Islet of Langerhans (tissue), 1 donor: ENCODE data around the gene CBLN4.

Source experiments
- FAIRE-seq: peaks from one replicate; lab custom pipeline; 2011; peaks lifted over from hg19 to GRCh38; lab: Jason Lieb, UNC

CBLN4 gene

DNA sequence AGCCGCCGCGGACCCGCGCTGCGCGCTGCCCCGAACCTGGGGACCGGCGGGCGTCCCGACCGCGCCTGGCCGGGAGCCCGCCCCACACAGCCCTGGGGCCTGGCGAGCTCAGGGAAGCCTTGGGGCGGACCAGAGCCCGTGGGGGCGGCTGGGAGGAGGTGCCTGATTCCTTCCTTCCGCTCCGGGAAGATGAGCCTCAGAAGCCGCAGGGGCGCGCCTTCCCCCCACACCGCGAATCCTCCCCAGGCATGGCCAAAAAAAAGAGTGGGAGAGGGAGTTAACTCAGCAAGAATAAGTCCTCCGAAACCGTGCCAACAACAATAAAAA is at the start of gene CBLN4:
CBLN4 (minus strand) TSS at position 131 of the 327 bp plus-strand sequence. CDS start 1,348 bp downstream, outside the sequence.
- FAIRE-seq = no peak

DNA sequence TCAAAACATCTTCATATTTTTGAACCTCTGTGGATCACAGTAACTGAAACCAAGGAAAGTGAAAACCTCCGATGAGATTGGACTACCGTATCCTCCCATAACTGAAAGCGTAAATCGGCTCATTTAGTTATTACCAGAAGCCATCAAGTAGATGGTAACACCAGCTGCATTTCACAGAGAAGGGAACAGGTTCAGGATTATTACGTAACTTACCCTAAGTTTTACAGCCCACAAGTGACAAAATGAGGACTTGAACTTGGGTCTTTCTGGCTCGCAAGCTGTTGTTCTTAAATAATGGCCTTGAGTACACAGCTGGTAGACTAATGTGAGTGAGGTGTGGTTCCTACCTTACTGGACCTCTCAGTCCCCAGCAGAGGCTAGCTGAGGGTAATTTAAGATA is 37.9 kb upstream of the CBLN4 start:
- FAIRE-seq = no peak

DNA sequence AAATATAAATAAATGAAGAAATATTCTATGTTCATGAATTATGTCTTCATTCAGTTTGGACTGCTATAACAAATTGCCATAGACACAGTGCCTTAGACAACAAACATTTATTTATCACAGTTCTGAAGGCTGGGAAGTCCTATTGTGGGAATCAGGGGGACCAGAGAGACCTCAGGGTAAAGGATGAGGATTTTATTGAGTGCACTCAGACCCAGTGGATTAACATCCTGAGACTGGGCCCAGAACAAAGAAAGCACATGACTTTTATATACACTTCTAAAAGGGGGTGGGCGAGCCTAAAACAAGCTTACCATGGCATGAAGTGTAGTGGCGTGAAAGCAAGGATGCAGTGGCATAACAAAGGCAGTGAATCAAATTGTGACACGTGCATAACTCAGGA is 26.9 kb upstream of the CBLN4 start:
- FAIRE-seq = no peak

DNA sequence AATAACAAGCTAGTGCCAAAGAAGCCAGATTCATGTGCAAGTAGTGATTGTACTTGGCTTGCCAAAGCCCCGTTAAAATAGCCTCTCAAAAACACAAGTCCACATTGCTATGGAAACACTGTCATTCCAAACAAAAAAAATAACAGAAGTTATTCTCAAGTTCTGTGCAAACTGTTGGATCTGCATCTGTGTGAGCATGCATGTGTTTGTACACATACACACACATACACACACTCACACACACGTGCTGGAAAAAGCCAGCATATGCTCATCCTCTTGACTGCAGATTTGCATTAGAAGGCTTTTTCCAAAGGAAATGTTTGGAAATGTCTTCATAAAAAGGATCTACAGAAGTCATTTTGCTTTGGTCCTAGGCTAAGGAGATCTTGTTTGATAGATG is 13.4 kb upstream of the CBLN4 start:
- no peak for FAIRE-seq

DNA sequence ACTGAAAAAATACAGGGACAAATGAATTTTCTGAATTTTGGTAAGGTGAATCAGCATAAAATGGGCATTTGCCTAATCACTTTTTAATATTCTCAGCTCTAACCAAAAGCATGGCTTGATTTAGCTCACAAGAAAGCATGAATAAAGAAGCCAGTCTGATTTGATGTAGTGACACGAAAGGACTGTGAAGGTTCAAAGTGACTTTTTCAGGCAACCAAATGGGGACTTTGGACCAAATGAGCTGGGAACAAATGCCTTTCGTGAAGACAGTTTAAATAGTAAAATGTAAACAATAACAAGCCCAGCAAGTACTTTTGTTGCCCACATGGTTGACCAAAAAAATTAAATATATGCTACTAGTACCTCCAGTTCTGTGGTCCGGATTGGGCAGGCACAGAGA is 12.9 kb upstream of the CBLN4 start:
- FAIRE-seq = no peak

DNA sequence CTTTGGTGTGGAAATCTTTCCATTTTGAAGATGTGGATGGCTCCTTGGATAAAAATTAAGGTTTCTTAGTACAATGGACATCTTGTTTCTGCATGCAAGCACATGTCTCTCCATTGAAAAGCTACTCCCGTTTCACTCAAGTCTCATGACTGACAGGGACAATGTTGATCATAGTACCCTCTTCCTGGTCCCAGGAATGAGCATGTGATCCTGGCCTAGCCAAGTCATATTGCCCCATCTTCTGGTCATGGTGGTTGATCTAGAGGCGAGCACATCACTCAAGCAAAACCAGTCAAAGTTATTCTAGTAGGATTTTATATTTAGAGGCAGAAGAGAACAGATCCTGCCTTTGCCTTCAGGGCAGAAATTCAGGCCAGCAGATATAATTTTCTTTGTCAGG is 12.2 kb upstream of the CBLN4 start:
- no peak for FAIRE-seq

DNA sequence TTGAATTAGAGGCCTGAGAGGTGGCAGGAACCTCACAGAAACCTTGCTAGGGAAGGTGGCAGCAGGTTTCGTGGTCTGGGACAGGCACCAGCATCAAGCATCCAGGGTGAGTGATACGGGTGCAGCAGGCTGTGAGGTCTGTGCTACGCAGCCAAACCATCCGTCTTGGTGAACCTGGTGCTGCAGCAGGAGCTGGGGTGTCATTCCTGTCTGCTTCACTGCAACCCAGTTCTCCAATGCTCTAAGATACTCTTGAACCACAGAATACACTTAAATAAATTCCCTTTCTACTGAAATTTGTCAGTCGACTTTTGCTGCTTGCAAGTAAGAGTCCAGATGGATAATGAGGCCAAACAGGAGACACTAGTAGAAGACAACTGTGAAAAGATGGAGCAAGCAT is 9.7 kb upstream of the CBLN4 start:
- FAIRE-seq = no peak

DNA sequence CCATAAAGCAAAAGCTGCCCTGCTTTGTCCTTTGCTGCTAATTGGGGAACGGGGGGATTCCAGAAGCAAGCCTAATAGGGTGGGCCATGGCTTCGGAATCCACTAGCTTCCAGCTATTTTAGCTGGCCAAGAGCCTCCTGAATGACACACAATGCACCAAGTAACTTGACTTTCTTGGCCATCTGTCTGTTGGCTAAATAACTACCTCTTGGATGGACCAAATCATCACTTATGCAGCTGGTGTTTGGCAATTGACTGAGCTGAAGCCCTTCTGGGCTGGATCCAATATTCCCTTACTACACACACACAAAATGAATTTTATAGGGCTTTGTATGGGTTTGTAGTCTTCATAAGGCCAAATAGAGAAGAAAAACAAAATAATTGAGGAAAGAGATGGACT is 8.8 kb upstream of the CBLN4 start:
- no peak for FAIRE-seq

DNA sequence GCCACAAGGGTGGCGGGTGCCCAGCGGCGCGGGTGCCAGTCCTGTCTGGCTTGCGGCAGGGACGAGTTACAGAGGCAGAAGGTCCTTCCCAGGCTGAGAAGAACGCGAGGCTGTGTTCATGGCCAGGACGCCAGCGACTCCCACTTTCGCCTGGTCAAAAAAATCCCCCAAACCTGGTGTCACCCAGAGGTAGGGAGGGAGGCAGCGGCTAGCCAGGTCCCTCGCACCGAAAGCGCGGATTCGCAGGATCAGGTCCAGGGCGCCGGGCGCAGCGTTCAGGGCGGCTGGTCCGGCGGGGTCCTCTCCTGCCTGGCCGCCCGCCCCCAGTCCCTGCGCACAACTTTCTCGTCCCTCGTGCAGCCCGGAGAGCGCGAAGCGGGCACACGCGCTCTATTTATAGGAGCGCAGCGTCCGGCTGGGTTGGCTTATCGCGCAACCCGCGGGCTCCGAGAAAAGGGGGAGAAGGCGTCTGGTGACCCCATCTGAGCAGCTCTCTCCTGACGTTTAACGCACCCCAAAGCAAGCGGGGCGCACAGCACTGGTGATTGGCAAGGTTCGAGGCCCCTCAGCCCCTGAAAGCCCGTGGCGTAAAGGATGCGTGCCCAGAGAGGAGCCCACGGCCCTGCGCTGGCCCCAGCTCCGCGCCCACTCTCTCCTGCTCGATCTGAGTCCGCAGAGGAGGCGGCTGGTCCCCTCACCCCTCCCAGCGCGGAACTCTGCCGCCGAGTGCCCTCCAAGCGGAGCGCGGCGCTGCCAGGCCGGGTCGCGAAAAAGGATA is 519 bp downstream of the CBLN4 start:
- FAIRE-seq = no peak

DNA sequence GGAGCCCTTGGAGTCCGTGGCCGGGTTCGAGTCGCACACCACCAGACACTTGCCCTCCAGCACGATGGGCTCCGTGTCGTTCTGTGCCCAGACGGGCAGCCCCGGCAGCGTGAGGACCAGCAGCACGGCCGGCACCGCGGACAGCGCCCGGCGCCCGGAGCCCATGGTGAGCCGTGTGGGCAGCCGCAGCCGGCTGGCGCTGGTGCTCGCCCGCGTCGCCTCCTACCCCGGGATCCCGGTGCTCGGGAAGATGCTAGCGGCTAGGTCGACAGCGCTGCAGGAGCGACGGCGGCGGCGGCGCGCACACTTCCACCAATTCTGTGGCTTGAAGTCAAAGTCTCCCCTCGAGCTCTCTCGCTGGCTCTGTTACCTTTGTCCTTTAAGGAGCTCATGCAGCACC is 1.3 kb downstream of the CBLN4 start:
- FAIRE-seq = no peak

DNA sequence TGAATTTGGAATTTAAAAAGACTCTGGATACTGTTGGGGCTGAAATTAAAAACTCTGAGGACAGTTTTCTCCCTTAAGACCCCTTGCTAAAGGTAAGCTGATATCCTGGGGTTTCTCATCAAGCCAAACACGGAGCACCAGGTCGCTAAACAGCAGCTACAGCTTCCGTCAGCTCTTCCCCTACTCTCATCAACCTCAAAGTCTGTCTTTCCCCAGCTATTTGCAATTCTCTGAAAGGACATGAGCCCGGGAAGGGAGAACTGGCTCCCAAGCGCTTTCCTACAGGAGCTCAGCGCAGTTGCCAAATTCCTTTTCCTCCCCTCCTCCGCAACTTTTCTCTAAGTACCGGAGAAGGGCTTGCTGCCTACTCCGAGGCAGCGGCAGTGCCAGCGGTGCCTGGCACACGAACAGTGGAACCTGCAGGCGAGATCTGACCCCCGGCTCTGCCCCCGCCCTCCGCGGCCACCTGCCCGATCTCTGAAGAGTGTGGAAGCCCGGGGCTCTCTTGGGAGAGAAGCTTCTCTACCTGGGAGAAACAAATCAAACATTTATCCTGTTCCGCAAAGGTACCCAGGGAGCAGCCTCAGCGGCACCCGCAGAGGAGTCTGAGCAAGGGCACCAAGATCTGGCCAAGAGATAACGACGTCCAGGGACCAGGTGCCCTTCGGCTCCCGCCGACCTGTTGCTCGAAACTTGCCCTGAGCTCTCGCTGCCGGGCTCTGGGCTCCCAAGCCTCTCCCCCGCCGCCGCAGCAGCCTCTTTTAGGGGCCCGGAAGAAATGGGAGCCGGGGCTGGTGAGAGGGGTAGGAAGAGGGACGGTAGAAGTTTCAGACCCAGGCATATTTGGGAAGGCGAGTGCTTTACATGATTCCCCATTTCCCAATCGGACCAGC is 2.2 kb downstream of the CBLN4 start:
- no peak for FAIRE-seq

DNA sequence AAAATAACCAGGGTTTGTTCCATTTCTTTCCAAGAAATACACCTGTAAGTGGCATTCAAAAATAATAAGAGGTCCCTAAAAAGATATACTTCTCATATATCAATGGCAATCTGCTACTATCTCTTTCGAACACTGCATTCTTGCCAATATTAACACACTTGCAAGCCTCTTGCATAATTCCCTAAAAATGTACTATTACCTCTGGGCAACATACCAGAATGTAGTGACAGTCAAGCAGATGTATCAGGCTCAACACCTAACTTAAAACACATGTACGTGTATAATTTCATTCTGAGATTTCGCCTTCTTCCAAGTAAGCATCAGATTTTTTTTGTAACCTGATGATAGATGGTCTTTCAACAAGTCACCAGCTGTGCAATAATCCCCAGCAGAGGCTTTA is 3.4 kb downstream of the CBLN4 start:
- no peak for FAIRE-seq

DNA sequence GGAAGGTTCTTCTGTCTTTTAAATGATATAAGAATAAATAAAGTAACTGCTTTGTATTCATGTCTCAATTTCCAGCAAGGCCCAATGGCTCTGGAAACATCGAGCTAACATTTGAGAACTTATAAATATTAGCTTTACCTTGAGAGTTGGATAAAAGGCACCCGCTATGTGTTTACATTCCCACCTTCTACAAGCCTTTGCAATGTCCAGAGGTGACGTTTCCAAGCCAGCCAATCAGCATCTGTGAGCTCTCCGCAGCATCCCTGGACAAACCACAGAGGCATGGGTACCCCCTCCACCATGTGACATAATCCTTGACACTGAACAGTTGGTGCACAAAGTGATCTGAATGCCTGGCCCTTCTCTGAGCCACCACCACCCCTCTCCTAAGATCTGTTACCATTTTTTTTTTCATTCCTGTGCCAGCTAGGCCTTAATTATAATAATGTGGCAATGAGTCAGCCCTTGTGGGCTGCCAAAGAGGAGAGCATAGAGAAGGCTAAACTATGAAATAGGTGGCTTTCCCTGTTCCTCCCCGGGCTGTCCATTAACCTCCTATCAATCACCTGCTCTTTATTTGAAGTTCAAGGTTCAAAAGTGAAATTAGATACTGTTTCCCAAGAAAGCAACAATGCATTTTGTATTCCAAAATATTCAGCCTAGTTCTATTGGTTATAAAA is 4.1 kb downstream of the CBLN4 start:
- no peak for FAIRE-seq

DNA sequence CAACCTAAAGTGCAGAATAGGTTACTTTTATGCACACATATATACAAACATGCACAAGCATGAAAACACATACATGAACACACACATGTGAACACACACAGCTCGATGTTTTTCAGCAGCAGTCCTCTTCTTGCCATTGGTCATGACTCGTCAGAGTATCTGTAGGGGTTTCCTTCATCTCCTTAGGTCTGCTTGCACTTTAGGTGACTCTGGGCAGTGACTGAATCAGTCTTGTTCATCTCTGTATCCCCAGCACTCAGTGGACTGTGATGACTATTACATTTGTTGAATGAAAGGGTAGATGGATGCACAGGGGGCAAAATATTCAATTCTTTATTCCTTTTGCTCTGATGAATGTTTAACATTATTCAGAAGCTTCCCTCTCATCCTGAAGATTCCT is 26.8 kb downstream of the CBLN4 start:
- FAIRE-seq = no peak

DNA sequence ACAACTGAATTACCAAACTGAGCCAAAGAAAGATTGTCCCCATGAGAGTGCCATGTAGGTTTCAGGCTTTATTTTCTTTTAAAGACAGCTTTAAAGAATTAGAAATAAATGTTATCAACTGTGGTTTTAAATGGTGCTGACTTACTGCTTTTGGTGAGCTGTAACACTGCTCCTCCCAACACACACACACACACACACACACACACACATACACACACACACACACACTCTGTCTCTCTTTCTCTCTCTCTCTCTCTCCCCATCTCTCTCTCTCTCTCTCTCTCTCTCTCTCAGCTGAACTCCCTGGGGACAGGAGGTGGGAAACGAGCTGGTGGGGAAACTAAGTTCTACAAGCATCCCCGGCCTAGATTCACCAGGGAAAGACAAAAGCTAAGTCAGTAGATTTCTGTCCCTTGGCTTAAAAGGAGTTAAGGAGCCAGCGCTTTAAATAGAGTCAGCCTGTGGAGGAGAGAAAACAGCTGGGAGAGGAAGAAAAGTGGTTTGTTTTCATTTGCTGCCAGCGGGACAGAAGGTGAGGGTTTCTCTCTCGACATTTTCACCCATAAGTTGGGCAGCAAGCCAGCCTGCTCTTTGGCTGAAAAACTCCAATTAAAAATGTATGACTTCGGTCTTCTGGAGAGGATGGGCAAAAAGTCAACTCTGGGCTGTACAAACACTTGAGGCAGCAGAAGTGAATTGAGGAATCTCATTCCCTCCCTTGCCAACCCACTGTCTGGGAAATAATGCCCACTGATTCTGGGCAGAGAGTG is 27.4 kb downstream of the CBLN4 start:
- no peak for FAIRE-seq

DNA sequence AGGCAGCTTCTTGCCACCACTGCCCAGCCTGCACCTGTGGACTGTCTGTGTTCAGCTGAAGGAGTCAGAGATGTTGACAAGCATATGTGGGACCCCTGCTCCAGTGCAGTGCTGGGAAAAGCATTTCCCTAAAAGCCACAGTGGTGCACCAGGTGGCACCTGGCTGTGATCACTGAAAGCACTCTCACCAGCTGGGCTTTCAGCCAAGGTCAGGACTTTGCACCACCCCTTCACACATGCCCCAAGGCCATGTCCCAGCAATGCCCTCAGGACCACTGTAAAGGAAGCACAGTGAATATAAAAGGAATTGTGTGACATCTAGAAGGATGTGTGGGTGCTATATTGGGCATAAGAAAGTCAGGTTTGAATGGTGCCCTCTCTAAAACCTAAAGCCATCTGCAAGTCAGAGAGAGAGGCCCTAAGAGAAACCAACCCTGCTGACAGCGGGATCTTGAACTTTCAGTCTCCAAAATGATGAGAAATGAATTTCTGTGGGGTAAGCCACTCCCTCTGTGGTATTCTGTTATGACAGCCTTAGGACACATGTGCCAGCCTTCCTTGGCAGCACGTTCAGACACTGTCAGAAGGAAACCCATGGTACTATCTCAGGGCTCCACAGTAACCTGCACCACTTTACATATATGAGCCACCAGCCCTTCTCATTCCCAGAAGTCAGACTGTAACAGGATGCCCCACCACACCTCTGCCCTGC is 30.7 kb downstream of the CBLN4 start:
- FAIRE-seq = no peak

DNA sequence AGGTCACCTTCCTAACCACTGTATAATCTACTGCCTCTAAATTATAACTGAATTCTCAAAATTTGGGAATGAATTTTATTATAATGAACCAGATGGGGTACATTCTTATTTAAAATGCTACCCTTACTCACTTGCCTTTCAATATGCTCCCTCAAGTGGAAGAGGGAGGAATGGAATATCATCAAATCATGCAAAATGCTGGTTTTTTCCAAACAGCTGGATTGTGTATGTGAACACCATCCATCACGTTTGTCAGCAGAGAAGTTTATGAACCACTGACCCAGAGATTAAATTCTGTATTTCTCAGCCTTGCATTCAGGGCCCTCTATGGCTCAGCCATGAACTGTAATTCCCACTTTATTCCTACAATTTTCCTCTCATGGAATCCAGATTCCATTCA is 40.5 kb downstream of the CBLN4 start:
- FAIRE-seq = no peak

DNA sequence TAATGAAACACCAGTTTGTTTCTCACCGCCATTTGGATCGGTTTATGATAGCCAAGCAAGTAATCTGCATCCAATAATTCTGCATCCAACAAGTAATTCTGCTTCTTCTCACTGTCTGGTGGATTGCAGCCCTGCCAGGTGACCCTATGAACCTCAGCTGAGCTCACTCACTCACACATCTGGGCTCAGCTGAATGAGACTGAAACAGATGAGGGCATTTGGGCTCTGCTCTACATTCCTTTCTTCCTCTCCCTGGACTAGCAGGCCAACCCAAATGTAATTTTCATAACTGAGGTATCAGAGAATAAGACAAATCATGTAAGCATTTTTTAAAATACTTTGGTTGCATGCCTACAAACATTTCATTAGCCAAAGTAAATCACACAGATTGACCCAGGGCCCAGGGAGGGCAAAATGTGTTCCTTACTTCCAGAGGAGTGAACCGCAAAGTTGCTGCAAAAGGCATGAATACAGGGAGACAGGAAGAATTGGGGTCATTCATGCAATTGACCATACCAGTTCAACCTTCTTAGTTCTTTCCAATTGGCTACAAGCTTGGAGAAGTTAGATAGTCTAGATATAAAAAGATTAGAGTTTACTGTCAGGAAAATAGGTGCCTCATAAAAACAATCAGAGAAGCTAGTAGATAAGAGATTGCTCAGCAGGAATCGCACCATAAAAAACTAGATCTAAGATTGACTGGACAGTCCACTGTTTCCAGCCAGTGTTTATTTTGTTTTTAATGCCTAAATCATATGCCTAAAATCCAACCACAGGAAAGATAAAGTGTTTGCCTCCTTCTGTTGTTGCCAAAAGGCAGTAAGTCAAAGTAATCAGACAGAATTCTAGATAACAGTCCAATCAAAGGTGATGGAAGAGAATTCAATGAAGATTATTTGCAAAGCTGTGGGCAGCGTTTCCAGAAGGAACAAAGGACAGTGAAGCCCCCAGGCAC is 43.7 kb downstream of the CBLN4 start:
- FAIRE-seq = no peak

DNA sequence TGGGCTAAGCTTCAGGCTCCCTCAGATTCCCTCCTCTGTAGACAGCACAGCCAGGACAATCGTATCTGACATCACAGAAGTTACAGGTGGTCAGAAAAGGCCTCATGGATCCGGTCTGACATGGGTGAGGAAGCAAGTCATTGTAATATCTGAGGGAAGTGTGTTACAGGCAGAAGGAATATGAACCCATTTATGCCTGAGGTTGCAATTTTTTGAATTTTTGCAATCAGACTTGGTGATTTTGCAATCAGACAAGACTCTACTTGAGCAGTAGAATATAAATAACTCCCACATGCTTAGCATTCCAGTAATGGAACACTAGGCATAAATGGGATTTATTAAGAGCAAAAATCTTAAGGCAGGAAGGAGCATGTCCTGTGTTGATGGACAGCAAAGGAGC is 52.1 kb downstream of the CBLN4 start:
- no peak for FAIRE-seq

DNA sequence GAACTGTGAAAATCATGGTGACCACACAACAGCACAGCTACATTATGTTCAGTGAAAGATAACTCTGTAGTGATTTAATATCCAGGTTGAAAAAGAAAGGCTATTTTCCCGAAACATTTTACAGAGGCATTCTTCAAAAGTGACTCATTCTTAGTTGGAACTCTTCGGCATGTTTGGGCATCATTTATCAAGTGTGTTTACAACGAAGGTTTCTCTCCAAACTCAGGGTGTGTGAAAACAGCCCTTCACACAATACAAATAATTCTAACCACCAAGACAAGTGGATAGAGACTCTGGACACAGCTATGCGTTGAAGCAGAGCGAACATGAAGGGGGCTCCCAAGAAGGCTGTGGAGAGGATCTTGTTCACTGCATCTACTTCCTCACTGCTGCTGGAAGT is 57.6 kb downstream of the CBLN4 start:
- no peak for FAIRE-seq
